ENCODE measurements around the gene CIPC. TPM values are rescaled to one million over a fixed set of nuclear protein-coding genes. Genes with fewer than 3 reads are reported as not detected.

The CIPC gene
- 10.2 and 15.4 TPM in 2 replicates for total RNA-seq

- TF ChIP-seq, protein P1, sequence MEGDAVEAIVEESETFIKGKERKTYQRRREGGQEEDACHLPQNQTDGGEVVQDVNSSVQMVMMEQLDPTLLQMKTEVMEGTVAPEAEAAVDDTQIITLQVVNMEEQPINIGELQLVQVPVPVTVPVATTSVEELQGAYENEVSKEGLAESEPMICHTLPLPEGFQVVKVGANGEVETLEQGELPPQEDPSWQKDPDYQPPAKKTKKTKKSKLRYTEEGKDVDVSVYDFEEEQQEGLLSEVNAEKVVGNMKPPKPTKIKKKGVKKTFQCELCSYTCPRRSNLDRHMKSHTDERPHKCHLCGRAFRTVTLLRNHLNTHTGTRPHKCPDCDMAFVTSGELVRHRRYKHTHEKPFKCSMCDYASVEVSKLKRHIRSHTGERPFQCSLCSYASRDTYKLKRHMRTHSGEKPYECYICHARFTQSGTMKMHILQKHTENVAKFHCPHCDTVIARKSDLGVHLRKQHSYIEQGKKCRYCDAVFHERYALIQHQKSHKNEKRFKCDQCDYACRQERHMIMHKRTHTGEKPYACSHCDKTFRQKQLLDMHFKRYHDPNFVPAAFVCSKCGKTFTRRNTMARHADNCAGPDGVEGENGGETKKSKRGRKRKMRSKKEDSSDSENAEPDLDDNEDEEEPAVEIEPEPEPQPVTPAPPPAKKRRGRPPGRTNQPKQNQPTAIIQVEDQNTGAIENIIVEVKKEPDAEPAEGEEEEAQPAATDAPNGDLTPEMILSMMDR (conservative IDR thresholded peaks at IDR 0.05; ENCODE audit: low read depth, low read length), result no peak
- H3K4me3 ChIP-seq (ENCODE audit: low read depth, low read length), result peak within 1 kb of the TSS; percentile 95
- peak; percentile 83 for DNase-seq (ENCODE audit: low read depth)
Measured at GRCh38 chr14:77097700-77098528, at the start of gene CIPC. CIPC (plus strand) TSS chr14:77098258; CDS start chr14:77105709, 7,451 bp downstream.

DNA sequence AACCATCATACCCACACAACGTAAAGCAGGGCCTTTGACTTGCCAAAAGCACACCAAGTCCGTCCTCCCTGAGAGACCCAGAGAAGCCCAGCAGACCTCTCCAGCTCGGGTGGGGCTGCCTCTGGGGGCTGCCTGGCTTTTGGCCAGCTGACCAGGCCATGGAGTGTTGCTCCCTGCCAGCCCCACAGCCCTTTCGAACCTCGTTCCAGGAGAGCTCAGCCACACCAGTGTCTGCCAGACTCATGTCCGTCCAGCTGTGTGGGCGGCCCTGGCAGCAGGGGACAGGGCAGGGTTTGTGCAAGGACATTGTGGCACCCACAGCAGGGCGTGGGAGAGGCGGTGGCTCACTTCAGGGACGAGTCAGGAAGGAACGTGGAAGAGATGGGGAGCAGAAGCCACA lies 46.9 kb upstream of the CIPC start:
- TF ChIP-seq, protein P1 (conservative IDR thresholded peaks at IDR 0.05; ENCODE audit: low read depth, low read length), result no peak

GRCh38 chr14:77052281-77053044 lies 45.6 kb upstream of the CIPC start:
- TF ChIP-seq, protein P1 (conservative IDR thresholded peaks at IDR 0.05; ENCODE audit: low read depth, low read length), result no peak
- no peak for DNase-seq (ENCODE audit: low read depth)
- H3K4me3 ChIP-seq (ENCODE audit: low read depth, low read length), result no peak overlapping the region

More for the DNA sequence above, 46.9 kb upstream of the CIPC start:
- DNase-seq (ENCODE audit: low read depth), result no peak
- H3K4me3 ChIP-seq (ENCODE audit: low read depth, low read length), result no peak overlapping the region

GRCh38 chr14:77053046-77053841 lies 44.8 kb upstream of the CIPC start:
- H3K4me3 ChIP-seq (ENCODE audit: low read depth, low read length), result no peak overlapping the region
- TF ChIP-seq, protein P1 (conservative IDR thresholded peaks at IDR 0.05; ENCODE audit: low read depth, low read length), result peak; percentile 89
- no peak for DNase-seq (ENCODE audit: low read depth)

GRCh38 chr14:77055306-77055705 lies 42.8 kb upstream of the CIPC start:
- TF ChIP-seq, protein P1 (conservative IDR thresholded peaks at IDR 0.05; ENCODE audit: low read depth, low read length), result no peak
- no peak for DNase-seq (ENCODE audit: low read depth)
- H3K4me3 ChIP-seq (ENCODE audit: low read depth, low read length), result no peak overlapping the region

DNA sequence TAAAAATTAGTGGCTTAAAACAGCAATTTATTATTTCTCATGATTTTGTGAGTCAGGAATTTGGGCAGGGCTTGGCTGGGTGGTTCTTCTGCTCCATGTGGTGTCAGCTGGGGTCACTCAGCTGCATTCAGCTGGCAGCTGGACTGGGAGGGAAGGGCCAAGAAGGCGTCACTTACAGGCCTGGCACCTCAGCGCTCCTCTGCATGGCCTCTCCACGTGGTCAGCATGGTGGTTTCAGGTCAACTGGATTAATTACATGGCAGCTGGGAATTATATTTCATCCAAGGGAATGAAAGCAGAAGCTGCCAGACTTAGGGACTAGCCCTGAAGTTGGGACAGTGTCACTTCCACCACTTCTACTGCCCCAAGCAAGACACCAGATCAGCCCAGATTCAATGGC lies 42.1 kb upstream of the CIPC start:
- no peak overlapping the region for H3K4me3 ChIP-seq (ENCODE audit: low read depth, low read length)
- no peak for DNase-seq (ENCODE audit: low read depth)
- TF ChIP-seq, protein P1 (conservative IDR thresholded peaks at IDR 0.05; ENCODE audit: low read depth, low read length), result no peak
